GM21825 (cell line): ENCODE measurements around the gene LYPD5.
A peak's percentile ranks its signal among the peaks of the same experiment; 100 is the strongest.
"Not testable (repeated sequence)": the region's sequence is repeated elsewhere in the genome, so short reads cannot be mapped to it uniquely, and the experiment has no call there.

Source experiments
- ATAC-seq: cut with Tn5 transposase; IDR thresholded peaks from one replicate; pipeline ENCODE4 v1.9.1; 2021; ENCODE audit warnings: mild to moderate bottlenecking, moderate library complexity; ENCODE audit not compliant: unreplicated experiment

LYPD5 gene

GRCh38 chr19:43779147-43779819 lies 23.0 kb downstream of the LYPD5 start:
- no peak for ATAC-seq

GRCh38 chr19:43778651-43779050 lies 23.6 kb downstream of the LYPD5 start:
- no peak for ATAC-seq

GRCh38 chr19:43777163-43777695 lies 25.0 kb downstream of the LYPD5 start:
- no peak for ATAC-seq

- no peak for ATAC-seq
Observed at GRCh38 chr19:43776286-43776685, 26.0 kb downstream of the LYPD5 start.

GRCh38 chr19:43775299-43775890 lies 26.9 kb downstream of the LYPD5 start:
- ATAC-seq, result no peak

GRCh38 chr19:43774940-43775258 lies 27.3 kb downstream of the LYPD5 start:
- ATAC-seq, result not testable (repeated sequence)

- no peak for ATAC-seq
Observed at GRCh38 chr19:43774103-43774939, 27.9 kb downstream of the LYPD5 start.

- no peak for ATAC-seq
Observed at GRCh38 chr19:43773725-43774102, 28.5 kb downstream of the LYPD5 start.

GRCh38 chr19:43769256-43769655 lies 33.0 kb downstream of the LYPD5 start:
- ATAC-seq, result no peak

- ATAC-seq, result no peak
Observed at GRCh38 chr19:43768273-43769050, 33.8 kb downstream of the LYPD5 start.

- no peak for ATAC-seq
Observed at GRCh38 chr19:43767818-43768217, 34.4 kb downstream of the LYPD5 start.

- no peak for ATAC-seq
Observed at GRCh38 chr19:43767316-43767715, 34.9 kb downstream of the LYPD5 start.

GRCh38 chr19:43766755-43767043 lies 35.5 kb downstream of the LYPD5 start:
- ATAC-seq, result no peak

- peak; percentile 55 for ATAC-seq
Observed at GRCh38 chr19:43765109-43765876, 37.0 kb downstream of the LYPD5 start.

GRCh38 chr19:43764684-43765083 lies 37.6 kb downstream of the LYPD5 start:
- not testable (repeated sequence) for ATAC-seq

GRCh38 chr19:43763473-43763939 lies 38.7 kb downstream of the LYPD5 start:
- no peak for ATAC-seq

- ATAC-seq, result no peak
Observed at GRCh38 chr19:43762814-43763213, 39.4 kb downstream of the LYPD5 start.

- no peak for ATAC-seq
Observed at GRCh38 chr19:43760941-43761340, 41.3 kb downstream of the LYPD5 start.

- ATAC-seq, result no peak
Observed at GRCh38 chr19:43759515-43759914, 42.7 kb downstream of the LYPD5 start.

GRCh38 chr19:43755256-43755801 lies 46.9 kb downstream of the LYPD5 start:
- no peak for ATAC-seq
